PC-9 (cell line): ENCODE results near the gene NEDD4. TPM values are rescaled to one million over a fixed set of nuclear protein-coding genes. Genes with fewer than 3 reads are reported as not detected.

Source experiments
- BruUV-seq: library from RNA; stranded (reverse); fragments of 400-500 nt; replicated peaks from 2 replicates; lab custom pipeline; 2021; lab: Mats Ljungman, UMichigan
- CTCF ChIA-PET: fragments of 300-600 bp; sonication (Branson Sonifier 250); formaldehyde crosslinking; loops from one replicate; lab custom pipeline; 2022; ENCODE audit warnings: antibody characterized with exemption; lab: Charles Lee
- POLR2A ChIA-PET: fragments of 300-600 bp; sonication (Branson Sonifier 250); formaldehyde crosslinking; loops from one replicate; lab custom pipeline; 2022; ENCODE audit warnings: antibody characterized with exemption; ENCODE audit not compliant: unreplicated experiment; lab: Charles Lee
- DNase-seq, 2 experiments: peaks; one replicate each; pipeline versions ENCODE4 v3.0.0 to v3.0.0-alpha.2; 2015 to 2022; ENCODE audit warnings: mixed read lengths in 1 of 2
- H2AFZ ChIP-seq: fragments of 200-600 bp; sonication (generic); 2 replicates; pipeline ENCODE4 v1.8.1; 2017; ENCODE audit warnings: antibody characterized with exemption
- H3F3A ChIP-seq: fragments of 200-600 bp; sonication (generic); 2 replicates; pipeline ENCODE4 v1.8.1; 2017; ENCODE audit warnings: antibody characterized with exemption, mild to moderate bottlenecking, low read depth; ENCODE audit not compliant: insufficient read depth
- H3K27ac ChIP-seq: fragments of 200-600 bp; sonication (generic); 2 replicates; pipeline ENCODE4 v1.6.1; 2016; ENCODE audit warnings: mixed run types
- H3K27me3 ChIP-seq: fragments of 200-600 bp; sonication (generic); 2 replicates; pipeline ENCODE4 v1.6.1; 2016; ENCODE audit warnings: low read depth, mixed run types; ENCODE audit not compliant: insufficient read depth
- H3K36me3 ChIP-seq: fragments of 200-600 bp; sonication (generic); 2 replicates; pipeline ENCODE4 v1.6.1; 2016; ENCODE audit warnings: low read depth, mixed run types
- H3K4me1 ChIP-seq: fragments of 200-600 bp; sonication (generic); replicated peaks from 2 replicates; pipeline ENCODE4 v1.6.1; 2016; ENCODE audit warnings: mixed run types; ENCODE audit not compliant: insufficient read depth
- H3K4me2 ChIP-seq: fragments of 200-600 bp; sonication (generic); 2 replicates; pipeline ENCODE4 v1.6.1; 2017; ENCODE audit warnings: mixed run types
- H3K4me3 ChIP-seq: fragments of 200-600 bp; sonication (generic); 2 replicates; pipeline ENCODE4 v1.6.1; 2016; ENCODE audit warnings: mixed run types
- H3K79me2 ChIP-seq: fragments of 200-600 bp; sonication (generic); 2 replicates; pipeline ENCODE4 v1.6.1; 2017; ENCODE audit warnings: low read depth, mixed run types
- H3K9me2 ChIP-seq: fragments of 200-600 bp; sonication (generic); 2 replicates; pipeline ENCODE4 v1.8.1; 2017; ENCODE audit warnings: mild to moderate bottlenecking; ENCODE audit not compliant: insufficient read depth
- H3K9me3 ChIP-seq: fragments of 200-600 bp; sonication (generic); 2 replicates; pipeline ENCODE4 v1.8.1; 2016; ENCODE audit warnings: low read depth; ENCODE audit not compliant: insufficient read depth
- H4K20me1 ChIP-seq: fragments of 200-600 bp; sonication (generic); 2 replicates; pipeline ENCODE4 v1.8.1; 2017; ENCODE audit not compliant: insufficient read depth
- EZH2 ChIP-seq: fragments of 200-600 bp; sonication (generic); IDR thresholded peaks from 2 replicates; pipeline ENCODE4 v1.8.0; 2017; ENCODE audit warnings: antibody characterized with exemption, low read depth
- intact Hi-C: fragments of 100-400 bp; cut with micrococcal nuclease; formaldehyde crosslinking; loops from one replicate; pipeline ENCODE4 v1.10.0; 2022; ENCODE audit not compliant: unreplicated experiment
- total RNA-seq: library from RNA; stranded (reverse); gene quantifications from 2 replicates; pipeline ENCODE4 v1.2.3, GENCODE V29; 2021
- TF ChIP-seq, protein P1 (sequence below): fragments of 200-600 bp; sonication (generic); conservative IDR thresholded peaks from 2 replicates; pipeline ENCODE4 v1.6.1; 2017; ENCODE audit warnings: mixed run types, antibody characterized with exemption, mild to moderate bottlenecking, moderate library complexity

Gene NEDD4
- total RNA-seq, 1 experiment from 2014 or later, result 24.5 TPM

DNA sequence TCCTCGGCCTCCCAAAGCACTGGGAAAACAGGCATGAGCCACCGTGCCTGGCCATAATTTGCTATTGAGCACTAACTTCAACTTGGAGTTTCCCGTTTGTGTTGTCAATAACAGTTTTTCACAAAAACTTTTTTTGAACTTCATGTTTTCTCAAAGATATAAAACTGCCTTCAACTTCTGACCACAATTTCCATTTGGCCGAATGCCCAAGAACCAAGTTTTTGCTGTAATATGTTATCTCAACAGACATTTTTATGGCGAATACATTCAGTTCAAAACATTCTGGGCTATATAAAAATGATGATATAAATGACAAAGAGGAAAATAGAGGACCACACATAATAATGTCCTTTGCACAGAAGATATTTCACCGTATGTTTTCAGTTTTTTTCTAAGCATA, 56.4 kb downstream of the NEDD4 start:
- Histone ChIP-seq H3K36me3 (no peaks in the 10 kb centered on the region), H3K4me2 (no peak overlapping the region), H3K79me2 (no peaks in the 10 kb centered on the region), H4K20me1 (no peaks in the 10 kb centered on the region), H2AFZ (no peak overlapping the region), H3K9me2 (no peaks in the 10 kb centered on the region), H3K9me3 (no peaks in the 10 kb centered on the region), H3F3A (no peaks in the 10 kb centered on the region), H3K4me1 (no peaks in the 10 kb centered on the region), H3K4me3 (no peak overlapping the region), H3K27ac (no peak overlapping the region), H3K27me3 (no peaks in the 10 kb centered on the region)
- ChIA-PET POLR2A (no interaction called here), CTCF (no interaction called here)
- no TSS peak for BruUV-seq
- no peak for TF ChIP-seq EZH2
- TF ChIP-seq, protein P1, sequence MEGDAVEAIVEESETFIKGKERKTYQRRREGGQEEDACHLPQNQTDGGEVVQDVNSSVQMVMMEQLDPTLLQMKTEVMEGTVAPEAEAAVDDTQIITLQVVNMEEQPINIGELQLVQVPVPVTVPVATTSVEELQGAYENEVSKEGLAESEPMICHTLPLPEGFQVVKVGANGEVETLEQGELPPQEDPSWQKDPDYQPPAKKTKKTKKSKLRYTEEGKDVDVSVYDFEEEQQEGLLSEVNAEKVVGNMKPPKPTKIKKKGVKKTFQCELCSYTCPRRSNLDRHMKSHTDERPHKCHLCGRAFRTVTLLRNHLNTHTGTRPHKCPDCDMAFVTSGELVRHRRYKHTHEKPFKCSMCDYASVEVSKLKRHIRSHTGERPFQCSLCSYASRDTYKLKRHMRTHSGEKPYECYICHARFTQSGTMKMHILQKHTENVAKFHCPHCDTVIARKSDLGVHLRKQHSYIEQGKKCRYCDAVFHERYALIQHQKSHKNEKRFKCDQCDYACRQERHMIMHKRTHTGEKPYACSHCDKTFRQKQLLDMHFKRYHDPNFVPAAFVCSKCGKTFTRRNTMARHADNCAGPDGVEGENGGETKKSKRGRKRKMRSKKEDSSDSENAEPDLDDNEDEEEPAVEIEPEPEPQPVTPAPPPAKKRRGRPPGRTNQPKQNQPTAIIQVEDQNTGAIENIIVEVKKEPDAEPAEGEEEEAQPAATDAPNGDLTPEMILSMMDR, result no peak
- no peak for DNase-seq
- intact Hi-C loops, result no loop called here

DNA sequence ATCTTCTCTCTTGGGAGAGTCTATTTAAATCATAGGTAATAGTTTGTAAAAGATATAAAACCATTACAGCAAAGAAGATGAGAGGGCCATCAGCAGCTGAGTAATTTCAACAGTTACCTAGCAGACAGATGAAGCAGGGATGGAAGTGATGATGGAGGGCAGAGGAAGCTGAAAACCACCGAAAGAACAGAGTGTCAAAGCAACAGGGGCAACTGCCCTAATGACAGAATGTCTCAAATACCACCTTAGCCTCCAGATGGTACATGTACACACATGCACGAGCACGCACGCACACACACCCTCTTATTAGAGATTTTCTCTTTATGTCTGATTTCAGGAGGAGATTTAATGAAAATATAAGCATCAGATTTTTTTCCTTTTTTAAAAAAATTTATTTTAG, 64.5 kb downstream of the NEDD4 start:
- Histone ChIP-seq H3K27me3 (no peaks in the 10 kb centered on the region), H3K79me2 (no peaks in the 10 kb centered on the region), H4K20me1 (no peaks in the 10 kb centered on the region), H3K9me3 (no peaks in the 10 kb centered on the region), H3K36me3 (no peaks in the 10 kb centered on the region), H3K4me2 (no peak overlapping the region), H3K4me3 (no peak overlapping the region), H3K27ac (no peak overlapping the region), H3F3A (no peaks in the 10 kb centered on the region), H3K9me2 (no peaks in the 10 kb centered on the region; the same call in 1 of the 2 replicates), H2AFZ (no peak overlapping the region), H3K4me1 (no peaks in the 10 kb centered on the region)
- DNase-seq, result no peak
- intact Hi-C loops, result no loop called here
- ChIA-PET POLR2A (no interaction called here), CTCF (no interaction called here)
- no TSS peak for BruUV-seq
- TF ChIP-seq, protein P1, result no peak
- no peak for TF ChIP-seq EZH2

DNA sequence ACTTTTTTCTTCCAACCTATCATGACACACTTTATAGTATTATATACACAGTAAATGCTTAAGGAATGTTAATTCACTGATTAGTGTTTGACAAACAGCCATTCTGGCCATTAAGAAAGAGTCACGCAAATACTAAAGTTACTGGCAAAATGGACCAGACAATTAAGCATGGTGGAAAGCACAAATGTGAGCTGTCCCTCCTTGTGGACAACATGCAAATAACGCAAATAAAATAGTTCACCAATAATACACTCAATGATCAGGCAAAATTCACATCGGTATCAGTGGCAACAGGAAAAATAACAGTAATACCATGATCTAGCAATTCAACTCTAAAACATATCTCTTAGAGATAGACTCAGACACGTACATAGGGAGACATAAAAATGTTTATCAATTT, 71.7 kb downstream of the NEDD4 start:
- BruUV-seq, result no TSS peak
- Histone ChIP-seq H4K20me1 (no peaks in the 10 kb centered on the region), H3K36me3 (no peaks in the 10 kb centered on the region), H3K9me2 (no peaks in the 10 kb centered on the region), H3K27me3 (no peaks in the 10 kb centered on the region), H3K9me3 (no peaks in the 10 kb centered on the region), H3K4me2 (no peak overlapping the region), H3K79me2 (no peaks in the 10 kb centered on the region), H2AFZ (no peak overlapping the region), H3F3A (peaks cover 3% of the 10 kb centered on the region; the same call in 1 of the 2 replicates), H3K27ac (no peak overlapping the region), H3K4me1 (peaks cover 9% of the 10 kb centered on the region), H3K4me3 (no peak overlapping the region)
- ChIA-PET POLR2A (no interaction called here), CTCF (no interaction called here)
- TF ChIP-seq, protein P1, result no peak
- no peak for TF ChIP-seq EZH2
- intact Hi-C loops, result no loop called here
- DNase-seq, result no peak
